GM20000 (cell line): ENCODE data around the gene MADCAM1.

ENCODE experiments used
- DNase-seq: peaks from one replicate; pipeline ENCODE4 v3.0.0; 2012; ENCODE audit warnings: low spot score
- CTCF ChIP-seq: IDR thresholded peaks from 2 replicates; pipeline ENCODE4 v1.5.1; 2012; ENCODE audit warnings: mild to moderate bottlenecking, control low read depth; ENCODE audit errors: extremely low read depth, missing control alignments

MADCAM1 gene

GRCh38 chr19:488505-489417, 7.5 kb upstream of the MADCAM1 start:
- DNase-seq = peak; percentile 100

GRCh38 chr19:489418-490196, 6.7 kb upstream of the MADCAM1 start:
- no peak for TF ChIP-seq CTCF
- DNase-seq = peak; percentile 67

More at GRCh38 chr19:488505-489417, 7.5 kb upstream of the MADCAM1 start:
- no peak for TF ChIP-seq CTCF

- no peak for DNase-seq
- no peak for TF ChIP-seq CTCF
These were observed 5.0 kb upstream of the MADCAM1 start for GRCh38 chr19:491146-491741.

DNA sequence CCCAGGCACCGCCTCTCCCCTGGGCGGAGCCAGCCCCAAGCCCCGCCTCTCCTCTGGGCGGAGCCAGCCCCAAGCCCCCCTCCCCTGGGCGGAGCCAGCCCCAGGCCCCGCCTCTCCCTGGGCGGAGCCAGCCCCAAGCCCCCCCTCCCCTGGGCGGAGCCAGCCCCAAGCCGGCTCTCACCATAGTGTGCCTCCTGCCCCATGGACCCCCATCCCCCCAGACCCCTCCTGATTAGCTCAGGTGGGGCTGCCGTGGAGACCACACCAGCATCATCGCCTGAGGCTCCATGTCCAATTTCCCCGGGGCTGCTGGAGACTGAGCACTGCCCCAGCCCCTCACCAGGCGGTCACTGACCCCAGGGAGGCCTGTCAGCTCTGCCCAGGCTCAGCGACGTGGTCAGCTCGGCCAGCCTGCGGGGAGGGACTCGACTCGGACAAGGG, 4.2 kb upstream of the MADCAM1 start:
- DNase-seq = no peak
- TF ChIP-seq CTCF = no peak

- no peak for DNase-seq
- no peak for TF ChIP-seq CTCF
These were observed 2.7 kb upstream of the MADCAM1 start for GRCh38 chr19:493391-494170.

DNA sequence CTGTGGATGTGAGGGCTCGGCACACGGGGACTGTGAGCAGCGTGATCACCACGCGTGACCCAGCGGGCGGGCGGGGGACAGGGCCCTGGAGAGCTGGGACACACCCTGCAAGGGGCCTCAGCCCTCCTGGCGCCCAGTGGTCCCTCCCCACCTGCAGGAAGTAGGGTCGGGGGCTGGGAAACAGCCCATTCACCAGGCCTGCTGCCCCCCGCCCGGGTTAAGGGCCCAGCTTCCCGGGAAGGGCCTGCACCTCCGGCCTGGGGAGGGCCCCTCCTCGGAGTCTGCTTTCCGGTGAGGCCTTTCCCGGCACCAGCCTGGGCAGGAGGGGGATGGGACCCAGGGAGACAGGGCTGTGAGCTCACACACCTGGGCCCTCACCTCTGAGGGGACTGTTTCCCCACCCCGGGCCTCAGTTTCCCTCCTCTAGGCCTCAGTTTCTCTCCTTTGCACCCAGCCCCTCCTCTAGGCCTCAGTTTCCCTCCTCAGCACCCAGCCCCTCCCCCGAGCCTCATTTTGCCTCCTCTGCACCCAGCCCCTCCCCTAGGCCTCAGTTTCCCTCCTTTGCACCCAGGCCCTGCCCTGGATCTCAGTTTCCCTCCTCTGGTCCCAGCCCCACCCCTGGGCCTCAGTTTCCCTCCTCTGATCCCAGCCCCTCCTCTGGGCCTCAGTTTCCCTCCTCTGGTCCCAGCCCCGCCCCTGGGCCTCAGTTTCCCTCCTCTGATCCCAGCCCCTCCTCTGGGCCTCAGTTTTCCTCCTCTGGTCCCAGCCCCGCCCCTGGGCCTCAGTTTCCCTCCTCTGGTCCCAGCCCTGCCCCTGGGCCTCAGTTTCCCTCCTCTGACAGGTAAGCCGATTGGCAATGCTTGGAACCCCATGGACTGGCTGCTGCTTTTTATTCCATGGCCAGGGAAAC, 1.9 kb upstream of the MADCAM1 start:
- TF ChIP-seq CTCF = no peak
- DNase-seq = no peak
